ENCODE measurements around the gene CLDND1. TPM values are rescaled to one million over a fixed set of nuclear protein-coding genes. Genes with fewer than 3 reads are reported as not detected.

The CLDND1 gene
- total RNA-seq, 6 donors from 2014 or later = 23.9 to 91.2 (median 70.1) TPM

DNA sequence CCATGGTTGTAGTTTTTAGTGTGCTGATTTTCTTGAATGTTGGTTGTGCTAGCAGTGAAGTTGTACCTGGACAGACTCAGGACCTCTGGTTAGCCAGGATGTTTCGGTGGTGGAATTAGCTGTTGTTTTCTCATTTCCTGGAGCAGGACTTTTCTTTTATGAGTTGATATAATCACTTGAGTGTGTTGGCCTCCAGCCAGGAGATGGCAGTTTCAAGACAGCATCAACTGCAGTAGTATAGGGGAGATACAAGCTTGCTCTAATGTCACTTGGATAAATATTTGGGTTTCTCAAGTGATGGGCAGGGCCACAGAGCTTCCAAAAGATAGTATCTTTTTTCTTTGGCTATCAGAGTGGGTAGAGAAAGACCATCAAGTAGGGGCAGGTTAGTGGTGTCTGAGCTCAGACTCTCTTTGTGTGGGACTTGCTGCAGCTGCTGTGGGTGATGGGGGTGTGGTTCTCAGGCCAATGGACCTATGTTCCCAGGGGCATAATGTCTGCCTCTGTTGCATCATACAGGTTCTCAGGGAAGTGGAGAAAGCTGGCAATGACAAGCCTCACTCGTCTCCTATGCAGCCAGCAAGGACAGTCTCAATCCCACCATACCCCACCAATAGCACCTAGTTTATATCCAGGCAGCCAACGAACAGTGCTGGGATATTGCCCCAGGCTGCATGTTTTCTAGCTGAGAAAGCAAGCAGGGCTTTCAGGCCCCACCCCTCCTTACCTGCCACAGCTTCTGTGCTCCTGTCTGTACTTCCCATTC, 39.8 kb downstream of the CLDND1 start:
- Histone ChIP-seq H3K27me3 (no peaks in the 10 kb centered on the region), H3K27ac (no peak overlapping the region), H3K36me3 (no peaks in the 10 kb centered on the region), H3K4me1 (no peaks in the 10 kb centered on the region), H3K9me3 (peaks cover 10 to 16% (median 13%) of the 10 kb centered on the region in 4 donors), H3K4me3 (no peak overlapping the region)
- no peak for DNase-seq
- no peak for TF ChIP-seq POLR2A (IDR thresholded peaks at IDR 0.05)
- no peak for TF ChIP-seq POLR2AphosphoS5 (IDR thresholded peaks at IDR 0.05)
- no peak for TF ChIP-seq EP300 (IDR thresholded peaks at IDR 0.05)
- TF ChIP-seq, protein P1, sequence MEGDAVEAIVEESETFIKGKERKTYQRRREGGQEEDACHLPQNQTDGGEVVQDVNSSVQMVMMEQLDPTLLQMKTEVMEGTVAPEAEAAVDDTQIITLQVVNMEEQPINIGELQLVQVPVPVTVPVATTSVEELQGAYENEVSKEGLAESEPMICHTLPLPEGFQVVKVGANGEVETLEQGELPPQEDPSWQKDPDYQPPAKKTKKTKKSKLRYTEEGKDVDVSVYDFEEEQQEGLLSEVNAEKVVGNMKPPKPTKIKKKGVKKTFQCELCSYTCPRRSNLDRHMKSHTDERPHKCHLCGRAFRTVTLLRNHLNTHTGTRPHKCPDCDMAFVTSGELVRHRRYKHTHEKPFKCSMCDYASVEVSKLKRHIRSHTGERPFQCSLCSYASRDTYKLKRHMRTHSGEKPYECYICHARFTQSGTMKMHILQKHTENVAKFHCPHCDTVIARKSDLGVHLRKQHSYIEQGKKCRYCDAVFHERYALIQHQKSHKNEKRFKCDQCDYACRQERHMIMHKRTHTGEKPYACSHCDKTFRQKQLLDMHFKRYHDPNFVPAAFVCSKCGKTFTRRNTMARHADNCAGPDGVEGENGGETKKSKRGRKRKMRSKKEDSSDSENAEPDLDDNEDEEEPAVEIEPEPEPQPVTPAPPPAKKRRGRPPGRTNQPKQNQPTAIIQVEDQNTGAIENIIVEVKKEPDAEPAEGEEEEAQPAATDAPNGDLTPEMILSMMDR (IDR thresholded peaks at IDR 0.05) = no peak
- 68 to 76% methylated on average over 3 of the region's 3 CpGs for WGBS, 2 donors
- ATAC-seq (ENCODE audit: low FRiP score in 2 of 2) = no peak

Small RNA genes lying within 50 kb of the gene (small RNA-seq; reads per million reads assigned to genes)
- 0 reads per million in 4 donors for gene RPL38P4

Other genes with a start within 250 kb of the CLDND1 start
- not detected for gene OR5H2, start 240.4 kb downstream of the CLDND1 start, total RNA-seq
- gene OR5K4, start 169.0 kb downstream of the CLDND1 start, total RNA-seq = not detected
- not detected for gene OR5K3, start 132.2 kb downstream of the CLDND1 start, total RNA-seq
- not detected for gene OR5K1, start 59.7 kb downstream of the CLDND1 start, total RNA-seq
- not detected for gene OR5K2, start 25.2 kb downstream of the CLDND1 start, total RNA-seq
- 1 to 10 TPM in 3 of 6 donors, under 1 TPM in 1, not detected in 2; 0.98 to 2.1 (median 1.1) TPM for gene GPR15, start 9.1 kb upstream of the CLDND1 start, total RNA-seq
- gene CPOX, start 70.7 kb upstream of the CLDND1 start, total RNA-seq = 10 to 100 TPM; 13.4 to 44.0 (median 23.6) TPM
- gene ST3GAL6, start 240.4 kb upstream of the CLDND1 start, total RNA-seq = 10 to 100 TPM; 11.2 to 29.3 (median 24.5) TPM

Data from upper lobe of left lung (tissue), 6 donors.